HepG2 (cell line): ENCODE data around the gene CALR. TPM values are rescaled to one million over a fixed set of nuclear protein-coding genes. Genes with fewer than 3 reads are reported as not detected.

ENCODE experiments used
- HHEX ChIP-seq: IDR thresholded peaks from 2 replicates; pipeline ENCODE4 v1.6.1; 2016; ENCODE audit warnings: control low read depth
- HNRNPLL ChIP-seq: fragments of 200-400 bp; formaldehyde crosslinking; IDR thresholded peaks from 2 replicates; pipeline ENCODE4 v1.6.1; 2017; ENCODE audit warnings: mild to moderate bottlenecking, low read depth, low read length; ENCODE audit not compliant: poor library complexity, severe bottlenecking
- IKZF1 ChIP-seq: fragments of 450-650 bp; IDR thresholded peaks from 2 replicates; pipeline ENCODE4 v1.7.1; 2016
- MEF2D ChIP-seq: sonication (generic); formaldehyde crosslinking; IDR thresholded peaks from 2 replicates; pipeline ENCODE4 v1.5.1; 2020; ENCODE audit warnings: mild to moderate bottlenecking, missing genetic modification reagents
- MIER3 ChIP-seq: IDR thresholded peaks from 2 replicates; pipeline ENCODE4 v1.6.1; 2016; ENCODE audit warnings: missing compliant biosample characterization, borderline replicate concordance
- NCOA2 ChIP-seq: sonication (generic); formaldehyde crosslinking; IDR thresholded peaks from 2 replicates; pipeline ENCODE4 v1.8.0; 2022; ENCODE audit warnings: inconsistent platforms
- NFKBIZ ChIP-seq: IDR thresholded peaks from 2 replicates; pipeline ENCODE4 v1.6.1; 2018; ENCODE audit warnings: missing genetic modification reagents, missing compliant biosample characterization
- NR2F1 ChIP-seq, 2 experiments: fragments of 450-650 bp in 1 of 2; formaldehyde crosslinking in 1 of 2; IDR thresholded peaks; 2 replicates each; pipeline versions ENCODE4 v1.5.0 to v1.6.1; 2016 to 2020; ENCODE audit warnings: mild to moderate bottlenecking in 1 of 2, missing compliant biosample characterization in 1 of 2, missing genetic modification reagents in 1 of 2, moderate library complexity in 1 of 2
- TBX2 ChIP-seq: sonication (generic); formaldehyde crosslinking; IDR thresholded peaks from 2 replicates; pipeline ENCODE4 v1.5.0; 2020; ENCODE audit warnings: missing genetic modification reagents, mild to moderate bottlenecking, borderline replicate concordance
- TP53 ChIP-seq: sonication (generic); formaldehyde crosslinking; conservative IDR thresholded peaks from 2 replicates; pipeline ENCODE4 v1.4.0; 2020; ENCODE audit warnings: missing genetic modification reagents
- XRCC5 ChIP-seq: fragments of 200-400 bp; formaldehyde crosslinking; optimal IDR thresholded peaks from 2 replicates; pipeline ENCODE3; 2017; ENCODE audit warnings: mild to moderate bottlenecking, low read length
- ZNF101 ChIP-seq: sonication (generic); formaldehyde crosslinking; IDR thresholded peaks from 2 replicates; pipeline ENCODE4 v1.4.0; 2020; ENCODE audit warnings: mild to moderate bottlenecking, low read depth, missing genetic modification reagents, borderline replicate concordance
- ZNF264 ChIP-seq: sonication (generic); formaldehyde crosslinking; IDR thresholded peaks from 2 replicates; pipeline ENCODE4 v1.4.0; 2020; ENCODE audit warnings: missing genetic modification reagents
- ZNF292 ChIP-seq: sonication (generic); formaldehyde crosslinking; IDR thresholded peaks from 2 replicates; pipeline ENCODE4 v1.8.1; 2022; ENCODE audit warnings: mild to moderate bottlenecking, low read depth, missing genetic modification reagents, borderline replicate concordance
- ZNF674 ChIP-seq: sonication (generic); formaldehyde crosslinking; IDR thresholded peaks from 2 replicates; pipeline ENCODE4 v1.5.0; 2020; ENCODE audit warnings: low read depth, mild to moderate bottlenecking, missing genetic modification reagents
- ZNF703 ChIP-seq: sonication (generic); formaldehyde crosslinking; IDR thresholded peaks from 2 replicates; pipeline ENCODE4 v1.5.1; 2020; ENCODE audit warnings: missing genetic modification reagents, mild to moderate bottlenecking, moderate library complexity, borderline replicate concordance
- ZNF781 ChIP-seq: sonication (generic); formaldehyde crosslinking; IDR thresholded peaks from 2 replicates; pipeline ENCODE4 v1.5.1; 2020; ENCODE audit warnings: borderline replicate concordance, mild to moderate bottlenecking, missing genetic modification reagents; ENCODE audit errors: not compliant biosample characterization
- ZNF782 ChIP-seq: sonication (generic); formaldehyde crosslinking; IDR thresholded peaks from 2 replicates; pipeline ENCODE4 v1.4.0; 2020; ENCODE audit warnings: missing genetic modification reagents, mild to moderate bottlenecking, borderline replicate concordance
- ZNF883 ChIP-seq: sonication (generic); formaldehyde crosslinking; IDR thresholded peaks from 2 replicates; pipeline ENCODE4 v1.5.1; 2020; ENCODE audit warnings: mild to moderate bottlenecking, missing genetic modification reagents; ENCODE audit errors: not compliant biosample characterization
- polyA plus RNA-seq, 8 experiments: library from polyadenylated mRNA; depleted of rRNA in 3 of 8; stranded (reverse) in 7 of 8; unstranded in 1 of 8; fragments of >200 nt; fragmentation: Illumina TruSeq in 4 of 8; extraction: Trizol in 4 of 8; gene quantifications; 2 replicates each; pipeline versions ENCODE4 v1.2.1 to v1.2.3, GENCODE V29; 2011 to 2016; ENCODE audit warnings: low read depth in 4 of 8, missing spikeins in 1 of 8, mixed read lengths in 1 of 8; ENCODE audit not compliant: insufficient read depth in 1 of 8
- total RNA-seq, 5 experiments: library from RNA; depleted of rRNA; stranded (reverse); fragments of >200 nt; fragmentation: Illumina TruSeq; extraction: Trizol; gene quantifications; 2 replicates each; pipeline ENCODE4 v1.2.3, GENCODE V29; 2016; ENCODE audit warnings: low read depth in 1 of 5
- TF ChIP-seq, protein P1 (sequence below): sonication (generic); formaldehyde crosslinking; conservative IDR thresholded peaks from 2 replicates; pipeline ENCODE4 v1.5.0; 2020; ENCODE audit warnings: missing genetic modification reagents
- TF ChIP-seq, protein P2 (sequence below): sonication (generic); formaldehyde crosslinking; IDR thresholded peaks from 2 replicates; pipeline ENCODE4; 2020; ENCODE audit warnings: missing genetic modification reagents, mild to moderate bottlenecking, borderline replicate concordance
- TF ChIP-seq, protein P3 (sequence below): sonication (generic); formaldehyde crosslinking; IDR thresholded peaks from 2 replicates; pipeline ENCODE4 v1.5.0; 2020; ENCODE audit warnings: missing genetic modification reagents
- TF ChIP-seq, protein P4 (sequence below): IDR thresholded peaks from 2 replicates; pipeline ENCODE4 v1.6.1; 2018; ENCODE audit warnings: missing genetic modification reagents, mild to moderate bottlenecking, missing compliant biosample characterization

Gene CALR
- total and polyA plus RNA-seq, 2 of the 13 experiments (the other 11 are each of a cell fraction or from before 2014, with no cell fraction given), result 898 to 934 TPM

DNA sequence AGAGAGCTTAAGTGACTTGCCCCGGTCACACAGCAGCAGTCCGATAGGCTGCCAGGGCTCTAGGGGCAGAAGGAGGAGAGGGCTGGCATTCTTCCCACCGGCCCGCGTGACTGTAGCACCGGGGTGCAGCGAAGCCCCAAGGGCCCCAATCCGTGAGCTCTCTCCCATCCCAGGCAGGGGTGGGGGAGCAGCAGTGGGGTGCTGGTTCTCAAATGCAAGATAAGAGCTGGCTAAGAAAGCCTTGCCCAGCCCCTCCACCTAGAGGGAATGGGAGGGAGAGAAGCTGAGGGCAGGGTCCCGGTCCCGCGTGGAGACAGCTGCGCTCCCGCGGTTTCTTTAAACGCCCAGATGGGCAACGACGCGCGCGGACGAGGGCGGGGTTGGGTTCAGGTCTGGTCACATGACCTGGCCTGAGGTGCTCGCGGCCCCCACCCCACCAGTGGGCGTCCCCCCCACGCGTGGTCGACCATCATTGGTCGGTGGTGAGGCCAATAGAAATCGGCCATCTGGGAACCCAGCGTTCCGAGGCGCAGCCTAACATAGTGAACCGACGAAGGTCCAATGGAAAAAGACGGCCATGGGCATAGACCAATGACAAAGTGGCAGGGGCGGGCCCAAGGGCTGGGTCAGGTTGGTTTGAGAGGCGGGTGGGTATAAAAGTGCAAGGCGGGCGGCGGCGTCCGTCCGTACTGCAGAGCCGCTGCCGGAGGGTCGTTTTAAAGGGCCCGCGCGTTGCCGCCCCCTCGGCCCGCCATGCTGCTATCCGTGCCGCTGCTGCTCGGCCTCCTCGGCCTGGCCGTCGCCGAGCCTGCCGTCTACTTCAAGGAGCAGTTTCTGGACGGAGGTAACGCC is at the start of gene CALR (continued):
- TF ChIP-seq, protein P1, sequence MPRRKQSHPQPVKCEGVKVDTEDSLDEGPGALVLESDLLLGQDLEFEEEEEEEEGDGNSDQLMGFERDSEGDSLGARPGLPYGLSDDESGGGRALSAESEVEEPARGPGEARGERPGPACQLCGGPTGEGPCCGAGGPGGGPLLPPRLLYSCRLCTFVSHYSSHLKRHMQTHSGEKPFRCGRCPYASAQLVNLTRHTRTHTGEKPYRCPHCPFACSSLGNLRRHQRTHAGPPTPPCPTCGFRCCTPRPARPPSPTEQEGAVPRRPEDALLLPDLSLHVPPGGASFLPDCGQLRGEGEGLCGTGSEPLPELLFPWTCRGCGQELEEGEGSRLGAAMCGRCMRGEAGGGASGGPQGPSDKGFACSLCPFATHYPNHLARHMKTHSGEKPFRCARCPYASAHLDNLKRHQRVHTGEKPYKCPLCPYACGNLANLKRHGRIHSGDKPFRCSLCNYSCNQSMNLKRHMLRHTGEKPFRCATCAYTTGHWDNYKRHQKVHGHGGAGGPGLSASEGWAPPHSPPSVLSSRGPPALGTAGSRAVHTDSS (CRISPR knock-in tag), result no peak
- TF ChIP-seq ZNF703 (CRISPR knock-in tag) (no peak), ZNF883 (CRISPR knock-in tag) (peak; percentile 19), XRCC5 (peak; percentile 15), ZNF292 (CRISPR knock-in tag) (no peak), ZNF782 (CRISPR knock-in tag) (peak; percentile 95), NR2F1 (CRISPR knock-in tag; IDR thresholded peaks at IDR 0.05) (no peak), HNRNPLL (peak; percentile 29), IKZF1 (no peak), HHEX (no peak), TP53 (CRISPR knock-in tag) (no peak; the same call in 1 of the 2 replicates), ZNF674 (CRISPR knock-in tag) (0 out of 2 replicates have a peak, but pooled peaks have one; percentile 79), MIER3 (CRISPR knock-in tag) (0 out of 2 replicates have a peak, but pooled peaks have one; percentile 20), TBX2 (CRISPR knock-in tag) (peak; percentile 69; the same call in 1 of the 2 replicates), NFKBIZ (no peak), ZNF101 (CRISPR knock-in tag) (no peak), ZNF781 (CRISPR knock-in tag) (no peak), ZNF264 (CRISPR knock-in tag) (no peak), MEF2D (CRISPR knock-in tag) (0 out of 2 replicates have a peak, but pooled peaks have one; percentile 60), NCOA2 (CRISPR knock-in tag) (peak; percentile 11; the same call in 1 of the 2 replicates)
- TF ChIP-seq, protein P2, sequence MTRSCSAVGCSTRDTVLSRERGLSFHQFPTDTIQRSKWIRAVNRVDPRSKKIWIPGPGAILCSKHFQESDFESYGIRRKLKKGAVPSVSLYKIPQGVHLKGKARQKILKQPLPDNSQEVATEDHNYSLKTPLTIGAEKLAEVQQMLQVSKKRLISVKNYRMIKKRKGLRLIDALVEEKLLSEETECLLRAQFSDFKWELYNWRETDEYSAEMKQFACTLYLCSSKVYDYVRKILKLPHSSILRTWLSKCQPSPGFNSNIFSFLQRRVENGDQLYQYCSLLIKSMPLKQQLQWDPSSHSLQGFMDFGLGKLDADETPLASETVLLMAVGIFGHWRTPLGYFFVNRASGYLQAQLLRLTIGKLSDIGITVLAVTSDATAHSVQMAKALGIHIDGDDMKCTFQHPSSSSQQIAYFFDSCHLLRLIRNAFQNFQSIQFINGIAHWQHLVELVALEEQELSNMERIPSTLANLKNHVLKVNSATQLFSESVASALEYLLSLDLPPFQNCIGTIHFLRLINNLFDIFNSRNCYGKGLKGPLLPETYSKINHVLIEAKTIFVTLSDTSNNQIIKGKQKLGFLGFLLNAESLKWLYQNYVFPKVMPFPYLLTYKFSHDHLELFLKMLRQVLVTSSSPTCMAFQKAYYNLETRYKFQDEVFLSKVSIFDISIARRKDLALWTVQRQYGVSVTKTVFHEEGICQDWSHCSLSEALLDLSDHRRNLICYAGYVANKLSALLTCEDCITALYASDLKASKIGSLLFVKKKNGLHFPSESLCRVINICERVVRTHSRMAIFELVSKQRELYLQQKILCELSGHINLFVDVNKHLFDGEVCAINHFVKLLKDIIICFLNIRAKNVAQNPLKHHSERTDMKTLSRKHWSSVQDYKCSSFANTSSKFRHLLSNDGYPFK (CRISPR knock-in tag), result peak; percentile 75; the same call in 1 of the 2 replicates
- TF ChIP-seq, protein P3, sequence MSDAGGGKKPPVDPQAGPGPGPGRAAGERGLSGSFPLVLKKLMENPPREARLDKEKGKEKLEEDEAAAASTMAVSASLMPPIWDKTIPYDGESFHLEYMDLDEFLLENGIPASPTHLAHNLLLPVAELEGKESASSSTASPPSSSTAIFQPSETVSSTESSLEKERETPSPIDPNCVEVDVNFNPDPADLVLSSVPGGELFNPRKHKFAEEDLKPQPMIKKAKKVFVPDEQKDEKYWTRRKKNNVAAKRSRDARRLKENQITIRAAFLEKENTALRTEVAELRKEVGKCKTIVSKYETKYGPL (CRISPR knock-in tag), result no peak
- TF ChIP-seq, protein P4, sequence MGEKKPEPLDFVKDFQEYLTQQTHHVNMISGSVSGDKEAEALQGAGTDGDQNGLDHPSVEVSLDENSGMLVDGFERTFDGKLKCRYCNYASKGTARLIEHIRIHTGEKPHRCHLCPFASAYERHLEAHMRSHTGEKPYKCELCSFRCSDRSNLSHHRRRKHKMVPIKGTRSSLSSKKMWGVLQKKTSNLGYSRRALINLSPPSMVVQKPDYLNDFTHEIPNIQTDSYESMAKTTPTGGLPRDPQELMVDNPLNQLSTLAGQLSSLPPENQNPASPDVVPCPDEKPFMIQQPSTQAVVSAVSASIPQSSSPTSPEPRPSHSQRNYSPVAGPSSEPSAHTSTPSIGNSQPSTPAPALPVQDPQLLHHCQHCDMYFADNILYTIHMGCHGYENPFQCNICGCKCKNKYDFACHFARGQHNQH (CRISPR knock-in tag), result peak; percentile 55; the same call in 1 of the 2 replicates
